HG03439 (cell line): Measurements from ENCODE around the gene KBTBD2.
"Not testable (repeated sequence)": the region's sequence is repeated elsewhere in the genome, so short reads cannot be mapped to it uniquely, and the experiment has no call there.

Experiments
- ATAC-seq: cut with Tn5 transposase; IDR thresholded peaks from one replicate; pipeline ENCODE4 v1.9.1; 2021; ENCODE audit warnings: mild to moderate bottlenecking, moderate library complexity; ENCODE audit not compliant: unreplicated experiment

KBTBD2 gene

GRCh38 chr7:32893722-32894121, 2.2 kb upstream of the KBTBD2 start:
- ATAC-seq: no peak

GRCh38 chr7:32893207-32893524, 1.6 kb upstream of the KBTBD2 start:
- ATAC-seq: no peak

- peak; percentile 7 for ATAC-seq
Observed at GRCh38 chr7:32892521-32893206, 1.1 kb upstream of the KBTBD2 start.

GRCh38 chr7:32891800-32892520, 400 bp upstream of the KBTBD2 start:
- peak; percentile 52 for ATAC-seq

GRCh38 chr7:32890793-32891042, 842 bp downstream of the KBTBD2 start:
- no peak for ATAC-seq

GRCh38 chr7:32890010-32890792, 1.4 kb downstream of the KBTBD2 start:
- peak; percentile 34 for ATAC-seq

GRCh38 chr7:32888505-32888904, 3.1 kb downstream of the KBTBD2 start:
- ATAC-seq: no peak

GRCh38 chr7:32887395-32887794, 4.2 kb downstream of the KBTBD2 start:
- ATAC-seq: no peak

- ATAC-seq: no peak
Observed at GRCh38 chr7:32881074-32881982, 10.2 kb downstream of the KBTBD2 start.

GRCh38 chr7:32879460-32879859, 12.1 kb downstream of the KBTBD2 start:
- ATAC-seq: no peak

- ATAC-seq: not testable (repeated sequence)
Observed at GRCh38 chr7:32878023-32878422, 13.5 kb downstream of the KBTBD2 start.

- ATAC-seq: no peak
Observed at GRCh38 chr7:32872421-32872820, 19.1 kb downstream of the KBTBD2 start.

GRCh38 chr7:32871624-32872371, 19.8 kb downstream of the KBTBD2 start:
- peak; percentile 91 for ATAC-seq

- no peak for ATAC-seq
Observed at GRCh38 chr7:32870298-32870697, 21.3 kb downstream of the KBTBD2 start.

- ATAC-seq: no peak
Observed at GRCh38 chr7:32869716-32870115, 21.8 kb downstream of the KBTBD2 start.

GRCh38 chr7:32868116-32868515, 23.4 kb downstream of the KBTBD2 start:
- ATAC-seq: no peak

GRCh38 chr7:32865448-32866030, 26.0 kb downstream of the KBTBD2 start:
- no peak for ATAC-seq

GRCh38 chr7:32863872-32864271, 27.7 kb downstream of the KBTBD2 start:
- not testable (repeated sequence) for ATAC-seq

- ATAC-seq: no peak
Observed at GRCh38 chr7:32860090-32860489, 31.5 kb downstream of the KBTBD2 start.

GRCh38 chr7:32858648-32859047, 32.9 kb downstream of the KBTBD2 start:
- no peak for ATAC-seq
